Measurements from ENCODE around the gene OR1L8.
A peak's percentile ranks its signal among the peaks of the same experiment; 100 is the strongest.
"Not testable (repeated sequence)": the region's sequence is repeated elsewhere in the genome, so short reads cannot be mapped to it uniquely, and the experiment has no call there.

OR1L8 gene

DNA sequence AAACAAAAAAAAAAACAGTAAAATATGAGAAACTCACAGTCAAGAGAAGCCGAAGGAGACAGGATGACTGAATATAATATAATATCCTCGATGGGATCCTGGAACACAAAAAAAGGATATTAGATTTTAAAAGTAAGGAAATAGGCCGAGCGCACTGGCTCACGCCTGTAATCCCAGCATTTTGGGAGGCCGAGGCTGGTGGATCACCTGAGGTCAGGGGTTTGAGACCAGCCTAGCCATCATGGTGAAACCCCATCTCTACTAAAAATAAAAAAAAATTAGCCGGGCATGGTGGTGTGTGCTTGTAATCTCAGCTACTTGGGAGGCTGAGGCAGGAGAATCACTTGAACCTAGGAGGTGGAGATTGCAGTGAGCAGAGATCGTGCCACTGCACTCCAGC, at the start of gene OR1L8:
Gene OR1L8 (minus strand): TSS at position 101 of the 400 bp plus-strand sequence. CDS start 14,907 bp downstream, outside the sequence.
- DNase-seq; in situ Hi-C loops (cut with HindIII; ENCODE audit: low pct_ligation_motif_present, low pct_unique_long_range_greater_than_20kb, low sequenced_read_pairs): not testable (repeated sequence)

DNA sequence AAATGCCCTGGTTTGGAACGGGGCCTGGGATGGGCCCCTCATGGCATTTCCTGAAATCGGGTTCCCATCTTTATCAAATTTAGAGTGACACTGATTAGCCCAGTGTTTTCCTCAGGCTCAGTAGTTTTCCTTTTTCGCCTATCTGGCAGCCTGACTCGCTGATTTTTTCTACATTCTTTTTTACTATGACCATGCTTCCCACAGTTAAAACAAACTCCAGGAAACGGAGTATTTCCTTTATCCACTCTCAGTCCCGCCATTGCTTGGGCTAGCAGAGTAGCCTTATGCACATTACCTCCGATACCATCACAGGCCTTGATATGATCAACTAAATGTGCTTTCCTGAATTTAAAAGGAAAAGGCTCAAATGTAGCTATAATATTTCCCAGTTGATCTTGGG, 36.8 kb upstream of the OR1L8 start:
- in situ Hi-C loops (cut with HindIII; ENCODE audit: low pct_ligation_motif_present, low pct_unique_long_range_greater_than_20kb, low sequenced_read_pairs), result no loop called here
- DNase-seq, result no peak

DNA sequence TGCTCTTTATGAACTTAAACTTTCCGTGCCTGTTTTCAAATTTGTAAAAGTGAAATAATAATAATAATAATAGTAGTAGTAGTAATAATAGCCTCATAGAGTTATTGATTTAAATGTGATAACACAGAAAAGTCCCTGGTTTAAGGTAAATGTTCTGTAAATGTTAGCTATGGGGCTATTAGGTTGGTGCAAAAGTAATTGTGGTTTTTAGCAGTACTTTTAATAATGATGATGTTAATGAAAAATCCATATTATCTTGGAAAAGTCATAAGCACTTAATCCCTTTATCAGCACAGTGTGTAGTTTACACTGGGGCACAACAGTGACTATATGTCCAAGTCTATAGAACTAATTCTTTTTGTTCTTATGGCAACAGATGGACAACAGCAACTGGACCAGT, 31.2 kb upstream of the OR1L8 start, which contains the start of gene OR1Q1:
Gene OR1Q1 (plus strand): TSS at position 377 of the 400 bp plus-strand sequence. CDS start 0 bp downstream, at position 377.
- in situ Hi-C loops (cut with HindIII; ENCODE audit: low pct_ligation_motif_present, low pct_unique_long_range_greater_than_20kb, low sequenced_read_pairs), result no loop called here

DNA sequence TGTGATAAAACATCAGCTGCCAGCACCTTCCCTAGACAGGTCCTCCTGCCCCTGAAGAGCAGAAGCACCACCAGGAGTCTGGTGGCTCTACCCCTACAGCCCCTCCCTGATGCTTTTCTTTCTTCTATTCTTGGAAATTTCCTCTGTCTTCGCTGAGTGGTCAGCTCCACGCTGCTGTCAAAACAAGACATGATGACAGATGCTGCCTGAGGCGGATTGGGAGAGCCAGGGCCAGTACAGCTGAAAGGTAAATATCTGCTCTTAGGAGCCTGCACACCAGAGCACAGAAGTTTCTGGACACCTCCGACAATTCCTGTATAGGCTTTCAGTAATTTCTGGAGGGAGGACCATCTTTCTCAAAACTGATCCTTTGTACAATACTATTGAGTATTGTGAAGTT, 26.6 kb upstream of the OR1L8 start:
- DNase-seq, result no peak
- in situ Hi-C loops (cut with HindIII; ENCODE audit: low pct_ligation_motif_present, low pct_unique_long_range_greater_than_20kb, low sequenced_read_pairs), result no loop called here

More for the DNA sequence above, 31.2 kb upstream of the OR1L8 start, which contains the start of gene OR1Q1:
- no peak for DNase-seq

DNA sequence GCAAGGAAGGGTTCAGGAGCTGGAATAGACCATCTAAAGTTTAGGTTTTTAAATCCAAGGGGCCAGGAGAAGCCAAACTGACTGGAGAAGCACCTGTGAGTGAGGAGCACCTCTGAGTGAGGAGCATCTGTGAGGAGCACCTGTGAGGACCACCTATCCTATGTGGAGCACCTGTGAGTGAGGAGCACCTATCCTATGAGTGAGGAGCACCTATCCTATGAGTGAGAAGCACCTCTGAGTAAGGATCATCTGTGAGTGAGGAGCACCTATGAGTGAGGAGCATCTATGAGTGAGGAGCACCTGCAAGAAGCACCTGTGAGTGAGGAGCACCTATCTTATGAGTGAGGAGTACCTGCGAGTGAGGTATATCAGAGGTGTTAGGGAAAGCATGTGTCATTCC, 23.4 kb upstream of the OR1L8 start:
- in situ Hi-C loops (cut with HindIII; ENCODE audit: low pct_ligation_motif_present, low pct_unique_long_range_greater_than_20kb, low sequenced_read_pairs), result no loop called here
- DNase-seq, result no peak

GRCh38 chr9:122605691-122606090, 22.5 kb upstream of the OR1L8 start:
- in situ Hi-C loops (cut with HindIII; ENCODE audit: low pct_ligation_motif_present, low pct_unique_long_range_greater_than_20kb, low sequenced_read_pairs), result no loop called here
- no peak for DNase-seq

GRCh38 chr9:122580360-122580759, 2.8 kb downstream of the OR1L8 start:
- DNase-seq, result peak; percentile 54

DNA sequence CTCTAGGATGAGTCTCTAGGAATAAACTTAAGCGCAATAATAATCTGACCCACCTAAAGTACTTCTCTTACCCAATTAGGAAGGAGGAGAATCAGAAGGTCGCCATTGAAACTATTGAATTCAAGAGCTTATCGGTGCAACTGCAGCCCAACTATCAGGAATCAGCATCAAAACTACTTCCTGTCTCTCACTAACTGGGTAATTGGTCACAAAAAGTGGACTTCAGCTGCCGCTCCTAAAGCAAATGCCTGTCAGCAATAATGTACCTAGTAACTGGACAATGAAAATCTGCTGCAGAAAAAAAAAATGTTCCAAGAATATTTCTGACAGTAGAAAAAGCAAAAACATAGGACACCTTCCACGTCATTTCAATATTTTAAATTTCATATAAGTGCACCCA, 3.3 kb downstream of the OR1L8 start:
- no peak for DNase-seq
- in situ Hi-C loops (cut with HindIII; ENCODE audit: low pct_ligation_motif_present, low pct_unique_long_range_greater_than_20kb, low sequenced_read_pairs), result no loop called here

More at GRCh38 chr9:122580360-122580759, 2.8 kb downstream of the OR1L8 start:
- in situ Hi-C loops (cut with HindIII; ENCODE audit: low pct_ligation_motif_present, low pct_unique_long_range_greater_than_20kb, low sequenced_read_pairs), result no loop called here

- in situ Hi-C loops (cut with HindIII; ENCODE audit: low pct_ligation_motif_present, low pct_unique_long_range_greater_than_20kb, low sequenced_read_pairs), result no loop called here
- no peak for DNase-seq
These were observed 10.7 kb downstream of the OR1L8 start for GRCh38 chr9:122572456-122572855.

GRCh38 chr9:122567901-122568300, 15.3 kb downstream of the OR1L8 start:
- DNase-seq, result no peak
- in situ Hi-C loops (cut with HindIII; ENCODE audit: low pct_ligation_motif_present, low pct_unique_long_range_greater_than_20kb, low sequenced_read_pairs), result no loop called here

DNA sequence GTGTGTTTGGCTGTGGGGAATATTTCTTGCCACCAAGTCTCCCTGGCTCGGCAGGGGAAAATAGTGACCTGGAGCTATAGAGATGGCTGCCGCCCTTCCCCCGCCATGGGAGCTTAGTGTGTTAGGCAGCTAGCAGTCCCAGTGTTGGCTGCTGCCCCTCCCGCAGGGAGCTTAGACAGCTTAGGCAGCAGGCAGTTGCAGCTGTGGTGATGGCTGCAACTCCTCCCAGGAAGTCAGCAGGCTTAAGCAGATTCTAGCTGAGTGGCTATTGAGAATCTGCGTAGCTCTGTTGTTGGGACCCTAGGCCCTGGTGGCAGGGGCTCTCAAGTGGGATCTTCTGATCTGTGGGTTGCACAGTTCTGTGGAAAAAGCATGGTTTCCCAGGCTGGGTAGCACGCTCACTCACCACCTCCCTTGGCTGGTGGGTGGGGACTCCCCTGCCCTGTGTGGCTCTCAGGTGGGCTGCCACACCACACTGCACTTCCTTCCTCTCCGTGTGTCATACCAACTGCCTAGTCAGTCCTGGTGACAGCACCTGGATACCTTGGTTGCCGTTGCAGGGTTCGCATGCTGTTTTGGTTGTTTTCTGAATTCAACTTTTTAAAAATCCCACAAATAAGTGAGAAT, 20.9 kb downstream of the OR1L8 start:
- DNase-seq, result no peak
- in situ Hi-C loops (cut with HindIII; ENCODE audit: low pct_ligation_motif_present, low pct_unique_long_range_greater_than_20kb, low sequenced_read_pairs), result no loop called here

- in situ Hi-C loops (cut with HindIII; ENCODE audit: low pct_ligation_motif_present, low pct_unique_long_range_greater_than_20kb, low sequenced_read_pairs), result no loop called here
- no peak for DNase-seq
These were observed 21.7 kb downstream of the OR1L8 start for GRCh38 chr9:122561446-122561845.

- in situ Hi-C loops (cut with HindIII; ENCODE audit: low pct_ligation_motif_present, low pct_unique_long_range_greater_than_20kb, low sequenced_read_pairs), result no loop called here
- DNase-seq, result no peak
These were observed 30.4 kb downstream of the OR1L8 start, which contains the start of gene OR1N2 for GRCh38 chr9:122552812-122553211. OR1N2 (plus strand) TSS chr9:122553112; CDS start chr9:122553212, 100 bp downstream.

GRCh38 chr9:122551371-122551770, 31.8 kb downstream of the OR1L8 start:
- no peak for DNase-seq
- in situ Hi-C loops (cut with HindIII; ENCODE audit: low pct_ligation_motif_present, low pct_unique_long_range_greater_than_20kb, low sequenced_read_pairs), result no loop called here

- in situ Hi-C loops (cut with HindIII; ENCODE audit: low pct_ligation_motif_present, low pct_unique_long_range_greater_than_20kb, low sequenced_read_pairs), result no loop called here
- DNase-seq, result no peak
These were observed 37.0 kb downstream of the OR1L8 start for GRCh38 chr9:122546196-122546595.

DNA sequence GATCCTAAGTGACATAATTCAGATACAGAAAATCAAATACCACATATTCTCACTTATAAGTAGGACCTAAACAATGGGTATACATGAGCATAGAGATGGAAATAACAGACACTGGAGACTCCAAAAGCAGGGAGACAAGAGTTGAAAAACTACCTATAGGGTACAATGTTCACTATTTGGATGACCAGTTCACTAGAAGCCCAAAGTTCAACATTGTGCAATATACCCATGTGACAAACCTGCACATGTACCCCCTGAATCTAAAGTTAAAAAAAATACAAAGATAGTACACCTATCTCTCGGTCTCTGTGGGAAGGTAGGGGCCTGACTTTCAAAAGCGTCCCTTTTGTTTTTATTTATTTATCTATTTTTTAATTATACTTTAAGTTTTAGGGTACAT, 44.4 kb downstream of the OR1L8 start:
- in situ Hi-C loops (cut with HindIII; ENCODE audit: low pct_ligation_motif_present, low pct_unique_long_range_greater_than_20kb, low sequenced_read_pairs), result no loop called here
- no peak for DNase-seq

DNA sequence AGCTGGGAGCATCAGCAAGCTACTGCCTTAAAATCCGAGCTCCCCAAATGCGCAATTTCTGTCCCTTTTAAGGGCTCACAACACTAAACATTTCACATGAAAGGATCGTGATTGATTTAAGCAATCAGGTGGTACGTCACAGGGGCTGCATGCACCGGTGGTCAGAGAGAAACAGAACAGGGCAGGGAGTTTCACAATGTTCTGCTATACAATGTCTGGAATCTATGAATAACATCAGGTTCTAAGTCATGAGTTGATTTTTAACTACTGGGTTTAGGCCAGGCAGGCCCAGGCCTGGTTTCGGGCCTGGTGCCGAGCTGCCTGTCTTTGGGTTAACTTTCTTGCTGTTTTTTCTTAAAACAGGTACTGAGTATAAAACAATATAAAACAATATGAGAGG, 46.1 kb downstream of the OR1L8 start:
- in situ Hi-C loops (cut with HindIII; ENCODE audit: low pct_ligation_motif_present, low pct_unique_long_range_greater_than_20kb, low sequenced_read_pairs); DNase-seq: not testable (repeated sequence)

DNA sequence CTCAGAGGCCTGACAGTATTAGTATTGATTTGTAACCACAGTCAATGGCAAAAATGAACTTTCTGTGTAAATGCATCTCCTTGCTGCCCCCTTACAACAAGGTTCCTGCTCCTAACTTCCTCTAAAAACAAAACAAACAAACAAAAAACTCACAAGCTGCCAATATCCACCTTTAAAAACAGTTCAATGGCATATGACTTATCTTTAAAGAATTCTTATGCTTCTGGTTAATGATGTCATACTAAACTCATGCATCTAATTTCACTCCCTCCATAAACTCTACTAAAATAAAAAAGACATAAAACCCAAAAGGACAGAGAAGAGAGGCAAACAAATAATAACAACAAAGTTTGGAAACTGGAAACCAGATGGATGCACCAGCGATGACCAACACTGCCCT, 47.0 kb downstream of the OR1L8 start:
- no peak for DNase-seq
- in situ Hi-C loops (cut with HindIII; ENCODE audit: low pct_ligation_motif_present, low pct_unique_long_range_greater_than_20kb, low sequenced_read_pairs), result no loop called here

DNA sequence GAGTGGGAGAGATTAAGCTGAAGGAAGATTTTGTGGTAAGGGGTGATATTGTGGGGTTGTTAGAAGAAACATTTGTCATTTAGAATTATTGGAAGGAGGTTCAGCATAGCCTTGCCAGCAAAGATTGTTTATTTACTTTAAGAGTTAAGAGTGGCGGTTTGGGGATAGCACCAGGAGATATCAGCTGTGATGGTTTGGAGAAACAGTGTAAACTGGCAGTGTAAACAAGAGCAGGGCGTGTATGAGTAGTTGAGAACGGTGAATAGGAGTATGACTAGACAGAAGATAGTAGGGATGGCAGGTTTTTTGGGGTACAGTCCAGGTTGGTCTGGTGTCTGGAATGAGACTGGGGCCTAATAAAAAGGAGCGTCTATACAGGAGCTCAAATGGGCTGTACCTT, 52.0 kb downstream of the OR1L8 start:
- DNase-seq; in situ Hi-C loops (cut with HindIII; ENCODE audit: low pct_ligation_motif_present, low pct_unique_long_range_greater_than_20kb, low sequenced_read_pairs): not testable (repeated sequence)

DNA sequence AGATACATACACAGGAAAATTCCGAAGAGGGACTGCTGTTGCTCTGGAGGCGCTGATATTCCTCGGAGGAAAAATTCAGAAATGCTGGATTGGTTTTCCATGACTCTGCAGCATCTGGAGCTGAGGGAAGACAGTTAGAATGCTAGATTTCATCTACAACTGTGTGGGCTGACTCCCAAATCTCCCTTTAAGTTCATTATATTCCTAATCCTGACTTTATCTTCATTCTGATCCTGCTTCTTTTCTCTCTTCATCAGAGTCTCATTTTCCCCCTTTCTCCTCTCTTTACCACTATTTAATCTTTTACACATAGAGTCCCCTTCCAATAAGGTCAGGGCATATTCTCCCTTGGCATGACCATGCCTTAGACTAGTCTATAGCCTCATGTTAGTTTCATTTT, 56.0 kb downstream of the OR1L8 start, which contains the start of gene OR1N1:
Gene OR1N1 (minus strand): TSS at position 101 of the 400 bp plus-strand sequence. CDS start 0 bp downstream, at position 101.
- DNase-seq, result no peak
- in situ Hi-C loops (cut with HindIII; ENCODE audit: low pct_ligation_motif_present, low pct_unique_long_range_greater_than_20kb, low sequenced_read_pairs), result no loop called here
